Skin epidermis (tissue), 12 donors: ENCODE data around the gene KCTD14.
"Not testable (repeated sequence)": the region's sequence is repeated elsewhere in the genome, so short reads cannot be mapped to it uniquely, and the experiment has no call there.

ENCODE experiments used
- H3K27ac ChIP-seq, 21 experiments: fragments of 200-600 bp; sonication (generic) in 11 of 21; one replicate each; pipeline ENCODE4 v1.5.0; 2020; ENCODE audit warnings: mild to moderate bottlenecking in 3 of 21, inconsistent platforms in 2 of 21, moderate library complexity in 2 of 21
- H3K4me3 ChIP-seq, 7 experiments: fragments of 200-600 bp; sonication (generic) in 2 of 7; one replicate each; pipeline ENCODE4 v1.5.0; 2020; ENCODE audit warnings: inconsistent platforms in 2 of 7, mild to moderate bottlenecking in 2 of 7, moderate library complexity in 1 of 7

The KCTD14 gene

DNA sequence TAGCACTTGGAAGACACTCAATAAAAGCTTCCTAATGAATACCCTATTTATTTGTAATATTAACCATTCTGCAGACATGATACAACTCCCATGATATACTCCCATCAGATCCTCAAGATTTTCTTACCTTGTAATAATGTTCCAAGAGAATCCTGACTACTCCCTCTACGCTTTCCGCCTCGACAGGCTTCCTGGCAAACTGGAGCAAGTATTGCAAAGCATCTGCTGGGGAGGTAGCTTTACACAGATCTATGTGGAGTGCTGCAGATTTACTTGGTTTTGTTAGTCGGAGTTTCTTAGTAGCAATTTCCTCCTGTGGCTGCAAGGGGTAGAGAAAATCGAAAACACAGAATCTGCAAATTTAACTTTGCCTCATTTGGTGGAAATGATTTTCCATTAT lies 32.1 kb downstream of the KCTD14 start:
- H3K4me3 ChIP-seq, result no peak overlapping the region
- H3K27ac ChIP-seq, result no peak overlapping the region

DNA sequence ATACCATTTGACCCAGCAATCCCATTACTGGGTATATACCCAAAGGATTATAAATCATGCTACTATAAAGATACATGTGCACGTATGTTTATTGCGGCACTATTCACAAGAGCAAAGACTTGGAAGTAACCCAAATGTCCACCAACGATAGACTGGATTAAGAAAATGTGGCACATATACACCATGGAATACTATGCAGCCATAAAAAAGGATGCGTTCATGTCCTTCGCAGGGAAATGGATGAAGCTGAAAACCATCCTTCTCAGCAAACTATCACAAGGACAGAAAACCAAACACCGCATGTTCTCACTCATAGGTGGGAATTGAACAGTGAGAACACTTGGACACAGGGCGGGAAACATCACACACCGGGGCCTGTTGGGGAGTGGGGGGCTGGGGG lies 36.6 kb downstream of the KCTD14 start:
- H3K27ac ChIP-seq, H3K4me3 ChIP-seq: not testable (repeated sequence)

DNA sequence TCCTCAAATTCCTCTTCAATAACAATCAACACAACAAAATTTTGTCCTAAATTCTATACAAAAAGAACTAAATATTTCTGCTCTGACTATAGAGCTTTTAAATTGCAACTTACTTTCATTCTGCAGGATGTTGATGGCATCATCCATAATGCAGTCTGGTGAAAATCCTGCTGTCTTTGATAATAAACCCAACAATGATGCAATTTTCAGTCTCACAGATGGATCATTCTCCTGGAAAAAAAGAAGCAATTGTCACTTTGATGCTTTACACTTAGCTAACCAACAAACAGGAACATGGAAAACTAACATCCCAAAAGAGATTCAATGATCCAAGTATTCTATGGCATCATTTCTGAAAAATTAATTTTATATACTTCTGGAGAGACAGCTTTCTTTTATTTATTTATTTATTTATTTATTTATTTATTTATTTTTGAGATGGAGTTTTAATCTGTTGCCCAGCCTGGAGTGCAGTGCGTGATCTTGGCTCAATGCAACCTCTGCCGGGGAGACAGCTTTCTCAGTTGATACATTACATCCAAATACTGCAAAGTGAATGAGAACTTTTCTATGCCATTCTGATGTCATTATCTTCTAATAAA lies 41.6 kb downstream of the KCTD14 start:
- Histone ChIP-seq H3K4me3 (no peak overlapping the region), H3K27ac (no peak overlapping the region)

DNA sequence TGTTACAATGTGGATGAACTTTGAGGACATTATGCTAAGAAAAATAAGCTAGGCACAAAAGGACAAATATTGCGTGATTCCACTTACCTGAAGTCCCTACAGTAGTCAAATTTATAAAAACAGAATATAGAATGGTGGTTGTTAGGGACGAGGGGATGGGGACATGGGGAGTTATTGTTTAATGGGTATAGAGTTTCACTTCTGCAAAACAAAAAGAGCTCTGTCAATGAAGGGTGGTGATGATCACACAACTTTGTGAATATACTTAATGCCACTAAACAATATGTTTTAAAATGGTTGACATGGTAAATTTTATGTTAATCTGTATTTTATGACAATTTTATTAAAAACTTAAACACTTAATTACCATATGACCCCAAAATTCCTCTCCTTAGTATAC lies 54.7 kb downstream of the KCTD14 start:
- no peak overlapping the region for H3K27ac ChIP-seq
- H3K4me3 ChIP-seq, result no peak overlapping the region

DNA sequence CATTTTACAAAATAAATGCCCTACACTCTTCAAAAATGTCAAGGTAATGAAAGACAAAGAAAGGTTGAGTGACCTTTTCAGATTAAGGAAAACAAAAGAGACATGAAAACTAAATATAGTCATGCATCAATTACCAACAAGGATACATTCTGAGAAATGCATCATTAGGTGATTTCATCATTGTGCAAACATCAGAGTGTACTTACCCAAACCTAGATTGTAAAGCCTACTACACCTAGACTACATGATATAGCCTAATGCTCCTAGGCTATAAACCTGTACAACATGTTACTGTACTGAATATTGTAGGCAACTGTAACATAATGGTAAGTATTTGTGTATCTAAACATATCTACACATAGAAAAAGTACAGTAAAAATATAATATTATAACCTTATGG lies 55.3 kb downstream of the KCTD14 start:
- Histone ChIP-seq H3K27ac (no peak overlapping the region), H3K4me3 (no peak overlapping the region)

DNA sequence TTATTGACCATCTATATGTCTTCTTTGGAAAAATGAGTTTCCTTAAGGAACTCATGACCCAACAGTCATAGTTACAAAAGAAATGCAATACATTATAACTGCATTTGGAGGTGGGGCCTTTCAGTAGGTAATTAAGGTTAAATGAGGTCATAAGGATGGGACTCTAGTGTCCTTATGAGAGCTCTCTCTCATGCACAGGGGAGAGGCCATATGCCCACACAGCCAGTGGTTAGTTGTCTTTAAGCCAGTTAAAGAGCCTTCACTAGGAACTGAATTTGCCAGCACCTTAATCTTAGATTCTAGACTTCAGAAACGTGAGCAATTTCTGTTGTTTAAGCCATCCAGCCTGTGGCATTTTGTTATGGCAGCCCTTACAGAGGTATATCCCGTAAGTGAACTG lies 56.0 kb downstream of the KCTD14 start:
- H3K27ac ChIP-seq, result no peak overlapping the region
- no peak overlapping the region for H3K4me3 ChIP-seq

DNA sequence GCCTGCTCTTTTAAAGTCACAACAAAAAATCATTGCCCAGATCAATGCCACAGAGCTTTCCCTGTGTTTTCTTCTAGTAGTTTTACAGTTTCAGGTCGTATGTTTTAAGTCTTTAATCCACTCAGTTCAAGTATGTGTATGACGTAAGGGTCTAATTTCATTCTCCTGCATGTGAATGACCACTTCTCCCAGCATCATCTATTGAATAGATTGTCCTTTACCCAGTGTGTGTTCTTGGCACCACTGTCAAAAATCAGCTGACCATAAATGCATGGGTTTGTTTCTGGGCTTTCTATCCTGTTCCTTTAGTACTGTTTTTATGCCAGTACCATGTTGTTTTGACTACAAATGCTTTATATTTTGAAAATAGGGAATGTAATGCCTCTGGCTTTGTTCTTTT lies 56.7 kb downstream of the KCTD14 start:
- Histone ChIP-seq H3K27ac (no peak overlapping the region), H3K4me3 (no peak overlapping the region)
